Vagina (tissue), 2 donors: ENCODE results near the gene USF3.

Experiments
- POLR2A ChIP-seq, 2 donors: fragments of 450-650 bp; IDR thresholded peaks; one replicate each; pipeline ENCODE4 v1.6.1; 2017; ENCODE audit warnings: antibody characterized with exemption in 2 of 2, mild to moderate bottlenecking in 2 of 2, moderate library complexity in 2 of 2
- POLR2AphosphoS5 ChIP-seq, 2 donors: sonication (generic); formaldehyde crosslinking; IDR thresholded peaks; one replicate each; pipeline ENCODE4 v1.9.0; 2017; ENCODE audit warnings: antibody characterized with exemption in 2 of 2, mild to moderate bottlenecking in 2 of 2, low read depth in 1 of 2; ENCODE audit not compliant: insufficient read depth in 1 of 2
- TF ChIP-seq, protein P1 (sequence below), 3 experiments: fragments of 450-650 bp in 2 of 3; fragments of 200-600 bp in 1 of 3; sonication (generic) in 1 of 3; IDR thresholded peaks; one replicate each; pipeline ENCODE4 v1.5.1; 2017 to 2019; ENCODE audit warnings: antibody characterized with exemption in 3 of 3, mild to moderate bottlenecking in 2 of 3, moderate library complexity in 2 of 3

DNA sequence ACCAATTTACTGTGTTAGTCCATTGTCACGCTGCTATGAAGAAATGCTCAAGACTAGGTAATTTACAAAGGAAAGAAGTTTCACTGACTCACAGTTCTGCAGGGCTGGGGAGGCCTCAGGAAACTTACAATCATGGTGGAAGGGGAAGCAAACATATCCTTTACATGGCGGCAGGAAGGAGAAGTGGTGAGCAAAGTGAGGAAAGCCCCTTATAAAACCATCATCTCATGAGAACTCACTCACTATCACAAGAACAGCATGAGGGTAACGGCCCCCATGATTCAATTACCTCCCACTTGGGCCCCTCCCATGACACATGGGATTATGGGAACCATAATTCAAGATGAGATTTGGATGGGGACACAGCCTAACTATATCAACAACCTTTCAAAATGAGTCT is 20.2 kb downstream of the USF3 start:
- TF ChIP-seq, protein P1, sequence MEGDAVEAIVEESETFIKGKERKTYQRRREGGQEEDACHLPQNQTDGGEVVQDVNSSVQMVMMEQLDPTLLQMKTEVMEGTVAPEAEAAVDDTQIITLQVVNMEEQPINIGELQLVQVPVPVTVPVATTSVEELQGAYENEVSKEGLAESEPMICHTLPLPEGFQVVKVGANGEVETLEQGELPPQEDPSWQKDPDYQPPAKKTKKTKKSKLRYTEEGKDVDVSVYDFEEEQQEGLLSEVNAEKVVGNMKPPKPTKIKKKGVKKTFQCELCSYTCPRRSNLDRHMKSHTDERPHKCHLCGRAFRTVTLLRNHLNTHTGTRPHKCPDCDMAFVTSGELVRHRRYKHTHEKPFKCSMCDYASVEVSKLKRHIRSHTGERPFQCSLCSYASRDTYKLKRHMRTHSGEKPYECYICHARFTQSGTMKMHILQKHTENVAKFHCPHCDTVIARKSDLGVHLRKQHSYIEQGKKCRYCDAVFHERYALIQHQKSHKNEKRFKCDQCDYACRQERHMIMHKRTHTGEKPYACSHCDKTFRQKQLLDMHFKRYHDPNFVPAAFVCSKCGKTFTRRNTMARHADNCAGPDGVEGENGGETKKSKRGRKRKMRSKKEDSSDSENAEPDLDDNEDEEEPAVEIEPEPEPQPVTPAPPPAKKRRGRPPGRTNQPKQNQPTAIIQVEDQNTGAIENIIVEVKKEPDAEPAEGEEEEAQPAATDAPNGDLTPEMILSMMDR (IDR thresholded peaks at IDR 0.05), result no peak
- no peak for TF ChIP-seq POLR2AphosphoS5 (IDR thresholded peaks at IDR 0.05; ENCODE audit: insufficient read depth in 1 of 2, low read depth in 1 of 2)
- no peak for TF ChIP-seq POLR2A (IDR thresholded peaks at IDR 0.05)
